CD4-positive, alpha-beta T cell treated with Interleukin-4 for 4 hours (primary cell): ENCODE measurements around the gene DDX56.

Source experiments
- DNase-seq: peaks from one replicate; pipeline ENCODE4 v3.0.0-alpha.2; 2020

Gene DDX56

GRCh38 chr7:44534087-44534486 lies 39.6 kb downstream of the DDX56 start:
- DNase-seq = no peak

- DNase-seq = no peak
Observed at GRCh38 chr7:44533301-44534055, 40.2 kb downstream of the DDX56 start.

- DNase-seq = no peak
Observed at GRCh38 chr7:44531421-44532380, 42.0 kb downstream of the DDX56 start.

GRCh38 chr7:44530990-44531389 lies 42.7 kb downstream of the DDX56 start:
- DNase-seq = no peak

- DNase-seq = no peak
Observed at GRCh38 chr7:44524811-44525388, 48.8 kb downstream of the DDX56 start.

- DNase-seq = no peak
Observed at GRCh38 chr7:44522315-44522714, 51.4 kb downstream of the DDX56 start.

- DNase-seq = no peak
Observed at GRCh38 chr7:44521347-44522095, 52.2 kb downstream of the DDX56 start.

- DNase-seq = no peak
Observed at GRCh38 chr7:44520574-44520973, 53.1 kb downstream of the DDX56 start.

- DNase-seq = no peak
Observed at GRCh38 chr7:44519546-44519945, 54.2 kb downstream of the DDX56 start.

- no peak for DNase-seq
Observed at GRCh38 chr7:44518761-44519160, 54.9 kb downstream of the DDX56 start.

- no peak for DNase-seq
Observed at GRCh38 chr7:44517175-44517574, 56.5 kb downstream of the DDX56 start.
